ENCODE results near the gene DNAJC11. TPM values are rescaled to one million over a fixed set of nuclear protein-coding genes. Genes with fewer than 3 reads are reported as not detected.

DNAJC11 gene
- total and polyA plus RNA-seq, 4 donors = 15.5 to 31.5 (median 27.2) TPM

DNA sequence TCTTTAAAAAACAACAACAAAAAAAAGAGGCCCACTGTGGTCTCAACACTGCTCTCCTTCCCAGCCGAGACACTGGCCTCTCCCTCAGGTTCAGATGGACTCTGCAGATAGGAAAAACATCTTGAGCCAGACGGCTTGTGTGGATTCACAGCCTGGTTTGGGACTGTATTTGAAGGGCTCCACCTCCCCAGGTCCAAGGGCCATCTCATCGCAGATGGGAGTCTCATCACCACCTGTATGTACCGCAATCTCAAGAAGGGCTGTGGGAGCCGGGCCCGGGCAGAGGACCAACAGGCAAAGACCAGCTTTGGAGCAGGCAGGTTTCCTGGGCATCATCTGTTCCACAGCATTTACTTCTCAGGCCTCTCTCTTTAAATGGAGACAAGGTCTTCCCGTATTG, 111.6 kb downstream of the DNAJC11 start:
- DNase-seq (no peak), ATAC-seq (ENCODE audit: low FRiP score) (no peak)
- Histone ChIP-seq H3K9me3 (ENCODE audit: control insufficient read depth, low read length) (no peaks in the 10 kb centered on the region), H3K27ac (ENCODE audit: low read depth in 1 of 2, low read length in 2 of 2) (peak overlapping the region in 1 of 2 donors; percentile 18), H3K4me3 (ENCODE audit: low read length in 2 of 2) (no peak overlapping the region), H3K36me3 (ENCODE audit: control insufficient read depth in 1 of 2, insufficient read depth in 2 of 2, low read length in 1 of 2) (peaks cover 0 to 14% of the 10 kb centered on the region in 2 donors), H3K27me3 (ENCODE audit: control insufficient read depth in 1 of 2, insufficient read depth in 2 of 2, low read length in 1 of 2) (no peaks in the 10 kb centered on the region), H3K4me1 (ENCODE audit: control insufficient read depth in 1 of 2, insufficient read depth in 2 of 2, low read length in 2 of 2) (peaks cover 0 to 4% of the 10 kb centered on the region in 2 donors)
- WGBS, 2 donors = 91 to 93% methylated on average over 7 of the region's 7 CpGs
- intact Hi-C loops (cut with DNase I) = loop anchor here in 1 of 2 donors (5.0 kb wide), 1 partner anchor 37 kb away; no protein-coding TSS in a partner anchor

DNA sequence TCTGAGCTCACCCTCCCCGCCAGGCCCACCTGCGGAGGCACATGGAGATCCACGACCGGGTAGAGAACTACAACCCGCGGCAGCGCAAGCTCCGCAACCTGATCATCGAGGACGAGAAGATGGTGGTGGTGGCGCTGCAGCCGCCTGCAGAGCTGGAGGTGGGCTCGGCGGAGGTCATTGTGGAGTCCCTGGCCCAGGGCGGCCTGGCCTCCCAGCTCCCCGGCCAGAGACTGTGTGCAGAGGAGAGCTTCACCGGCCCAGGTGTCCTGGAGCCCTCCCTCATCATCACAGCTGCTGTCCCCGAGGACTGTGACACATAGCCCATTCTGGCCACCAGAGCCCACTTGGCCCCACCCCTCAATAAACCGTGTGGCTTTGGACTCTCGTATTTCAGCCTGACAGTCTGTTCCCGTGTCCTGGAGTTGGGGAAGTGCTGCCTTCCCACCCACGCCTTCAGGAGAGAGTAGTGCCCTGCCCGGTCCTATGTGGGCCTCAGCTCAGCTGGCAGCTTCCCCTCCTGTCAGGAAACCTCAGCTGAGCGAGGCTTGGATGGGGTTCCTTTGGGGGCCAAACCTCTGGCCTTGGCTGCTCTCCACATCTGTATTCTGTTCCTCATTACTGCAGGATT, 112.6 kb downstream of the DNAJC11 start:
- 74 to 78% methylated on average over 24 of the region's 24 CpGs for WGBS, 2 donors
- peaks cover 0 to 4% of the 10 kb centered on the region in 2 donors for H3K4me1 ChIP-seq (ENCODE audit: control insufficient read depth in 1 of 2, insufficient read depth in 2 of 2, low read length in 2 of 2)

DNA sequence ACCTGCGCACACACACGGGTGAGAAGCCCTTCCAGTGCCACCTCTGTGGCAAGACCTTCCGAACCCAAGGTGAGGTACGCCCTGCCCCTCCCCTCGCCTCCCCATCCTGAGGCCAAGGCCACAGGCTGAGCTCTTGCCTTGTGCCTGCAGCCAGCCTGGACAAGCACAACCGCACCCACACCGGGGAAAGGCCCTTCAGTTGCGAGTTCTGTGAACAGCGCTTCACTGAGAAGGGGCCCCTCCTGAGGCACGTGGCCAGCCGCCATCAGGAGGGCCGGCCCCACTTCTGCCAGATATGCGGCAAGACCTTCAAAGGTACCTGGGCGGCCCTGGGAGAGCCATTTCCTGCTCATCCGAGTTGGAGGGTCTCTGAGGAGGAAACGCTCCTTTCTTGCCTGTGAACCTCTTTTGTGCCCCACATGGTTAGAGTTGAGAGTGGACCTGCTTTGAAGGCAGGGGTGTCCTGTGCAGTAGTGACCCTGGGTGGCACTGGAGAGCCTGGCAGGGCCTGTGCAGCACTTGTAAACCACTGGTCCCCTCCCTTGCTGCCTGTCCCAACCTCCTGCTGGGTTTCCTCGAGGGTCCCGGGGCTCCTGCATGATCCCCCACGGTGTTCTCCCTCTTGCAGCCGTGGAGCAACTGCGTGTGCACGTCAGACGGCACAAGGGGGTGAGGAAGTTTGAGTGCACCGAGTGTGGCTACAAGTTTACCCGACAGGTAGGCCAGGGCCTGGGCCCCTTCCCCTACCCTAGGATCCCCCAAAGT, 113.3 kb downstream of the DNAJC11 start:
- Histone ChIP-seq H3K36me3 (ENCODE audit: control insufficient read depth in 1 of 2, insufficient read depth in 2 of 2, low read length in 1 of 2) (peaks cover 0 to 9% of the 10 kb centered on the region in 2 donors), H3K9me3 (ENCODE audit: control insufficient read depth, low read length) (no peaks in the 10 kb centered on the region), H3K4me1 (ENCODE audit: control insufficient read depth in 1 of 2, insufficient read depth in 2 of 2, low read length in 2 of 2) (peaks cover 0 to 4% of the 10 kb centered on the region in 2 donors), H3K4me3 (ENCODE audit: low read length in 2 of 2) (no peak overlapping the region), H3K27ac (ENCODE audit: low read depth in 1 of 2, low read length in 2 of 2) (no peak overlapping the region), H3K27me3 (ENCODE audit: control insufficient read depth in 1 of 2, insufficient read depth in 2 of 2, low read length in 1 of 2) (no peaks in the 10 kb centered on the region)
- WGBS, 2 donors = 86 to 87% methylated on average over 25 of the region's 25 CpGs
- ATAC-seq (ENCODE audit: low FRiP score) (no peak), DNase-seq (no peak)
- intact Hi-C loops (cut with DNase I) = no loop called here

More for the DNA sequence above, 112.6 kb downstream of the DNAJC11 start:
- ATAC-seq (ENCODE audit: low FRiP score) = no peak
- H3K9me3 ChIP-seq (ENCODE audit: control insufficient read depth, low read length) = no peaks in the 10 kb centered on the region
- intact Hi-C loops (cut with DNase I) = no loop called here
- H3K27me3 ChIP-seq (ENCODE audit: control insufficient read depth in 1 of 2, insufficient read depth in 2 of 2, low read length in 1 of 2) = no peaks in the 10 kb centered on the region
- no peak overlapping the region for H3K4me3 ChIP-seq (ENCODE audit: low read length in 2 of 2)
- no peak overlapping the region for H3K27ac ChIP-seq (ENCODE audit: low read depth in 1 of 2, low read length in 2 of 2)
- DNase-seq = no peak
- H3K36me3 ChIP-seq (ENCODE audit: control insufficient read depth in 1 of 2, insufficient read depth in 2 of 2, low read length in 1 of 2) = peaks cover 0 to 11% of the 10 kb centered on the region in 2 donors

DNA sequence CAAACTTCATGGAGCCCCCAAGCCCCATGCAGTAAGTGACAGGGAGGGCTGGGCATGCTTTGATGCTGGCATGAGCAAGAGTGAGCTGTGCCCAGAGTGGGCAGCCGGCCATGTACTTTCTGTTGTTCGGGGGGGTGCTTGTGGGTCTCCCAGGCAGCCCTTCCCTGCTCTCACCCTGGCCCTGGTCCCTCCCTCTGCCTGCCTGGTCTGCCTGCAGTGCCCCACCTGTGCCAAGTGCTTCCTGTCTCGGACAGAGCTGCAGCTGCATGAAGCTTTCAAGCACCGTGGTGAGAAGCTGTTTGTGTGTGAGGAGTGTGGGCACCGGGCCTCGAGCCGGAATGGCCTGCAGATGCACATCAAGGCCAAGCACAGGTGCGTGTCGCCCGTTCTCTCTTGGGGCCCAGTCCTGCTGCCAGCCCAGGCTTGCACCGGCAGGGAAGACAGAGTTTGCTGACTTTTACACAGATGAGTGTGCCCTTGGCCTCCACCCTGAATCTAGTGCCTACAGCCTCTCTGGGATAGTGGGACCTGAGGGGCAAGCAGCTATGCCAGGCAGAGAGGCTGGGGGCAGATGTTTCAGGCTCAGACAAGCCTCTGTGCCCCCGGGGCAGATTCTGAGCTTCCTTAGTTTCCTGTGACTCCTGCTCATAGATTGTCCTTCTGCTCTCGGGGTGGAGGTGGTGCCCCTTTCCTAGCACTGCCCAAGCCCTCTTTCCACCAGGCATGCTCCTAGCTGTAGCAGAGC, 114.2 kb downstream of the DNAJC11 start:
- H3K36me3 ChIP-seq (ENCODE audit: control insufficient read depth in 1 of 2, insufficient read depth in 2 of 2, low read length in 1 of 2) = peaks cover 0 to 2% of the 10 kb centered on the region in 2 donors
- WGBS, 2 donors = 15 to 16% methylated on average over 13 of the region's 13 CpGs
- peaks cover 0 to 4% of the 10 kb centered on the region in 2 donors for H3K4me1 ChIP-seq (ENCODE audit: control insufficient read depth in 1 of 2, insufficient read depth in 2 of 2, low read length in 2 of 2)
- no peaks in the 10 kb centered on the region for H3K27me3 ChIP-seq (ENCODE audit: control insufficient read depth in 1 of 2, insufficient read depth in 2 of 2, low read length in 1 of 2)
- H3K9me3 ChIP-seq (ENCODE audit: control insufficient read depth, low read length) = no peaks in the 10 kb centered on the region
- no peak overlapping the region for H3K4me3 ChIP-seq (ENCODE audit: low read length in 2 of 2)
- ATAC-seq (ENCODE audit: low FRiP score) (peak; percentile 49), DNase-seq (peak; percentile 70 to 87)
- intact Hi-C loops (cut with DNase I) = no loop called here
- H3K27ac ChIP-seq (ENCODE audit: low read depth in 1 of 2, low read length in 2 of 2) = peak overlapping the region in 1 of 2 donors; percentile 7

DNA sequence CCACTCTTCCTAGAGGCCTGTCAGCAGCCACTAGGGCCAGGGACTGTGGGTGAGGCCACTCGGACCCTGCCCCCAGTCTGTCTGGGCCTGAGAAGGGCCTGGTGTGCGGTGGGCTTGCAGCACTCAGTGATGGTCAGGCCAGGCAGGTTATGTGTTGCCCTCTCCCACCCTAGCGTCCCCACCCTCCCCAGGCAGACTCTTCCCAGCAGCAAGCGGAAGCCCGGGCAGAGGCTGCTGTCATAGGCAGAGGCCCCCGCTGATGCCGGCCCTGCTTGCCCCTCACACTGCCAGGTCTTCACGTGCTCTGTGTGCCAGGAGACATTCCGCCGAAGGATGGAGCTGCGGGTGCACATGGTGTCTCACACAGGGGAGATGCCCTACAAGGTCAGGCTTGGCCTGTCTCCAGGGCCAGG, 115.2 kb downstream of the DNAJC11 start:
- intact Hi-C loops (cut with DNase I) = no loop called here
- no peak for DNase-seq
- H3K27me3 ChIP-seq (ENCODE audit: control insufficient read depth in 1 of 2, insufficient read depth in 2 of 2, low read length in 1 of 2) = no peaks in the 10 kb centered on the region
- H3K4me1 ChIP-seq (ENCODE audit: control insufficient read depth in 1 of 2, insufficient read depth in 2 of 2, low read length in 2 of 2) = peaks cover 0 to 4% of the 10 kb centered on the region in 2 donors
- H3K36me3 ChIP-seq (ENCODE audit: control insufficient read depth in 1 of 2, insufficient read depth in 2 of 2, low read length in 1 of 2) = peaks cover 0 to 2% of the 10 kb centered on the region in 2 donors
- 67 to 71% methylated on average over 11 of the region's 11 CpGs for WGBS, 2 donors
- H3K9me3 ChIP-seq (ENCODE audit: control insufficient read depth, low read length) = no peaks in the 10 kb centered on the region
- H3K4me3 ChIP-seq (ENCODE audit: low read length in 2 of 2) = no peak overlapping the region
- H3K27ac ChIP-seq (ENCODE audit: low read depth in 1 of 2, low read length in 2 of 2) = peak overlapping the region in 1 of 2 donors; percentile 11
- ATAC-seq (ENCODE audit: low FRiP score) = no peak

DNA sequence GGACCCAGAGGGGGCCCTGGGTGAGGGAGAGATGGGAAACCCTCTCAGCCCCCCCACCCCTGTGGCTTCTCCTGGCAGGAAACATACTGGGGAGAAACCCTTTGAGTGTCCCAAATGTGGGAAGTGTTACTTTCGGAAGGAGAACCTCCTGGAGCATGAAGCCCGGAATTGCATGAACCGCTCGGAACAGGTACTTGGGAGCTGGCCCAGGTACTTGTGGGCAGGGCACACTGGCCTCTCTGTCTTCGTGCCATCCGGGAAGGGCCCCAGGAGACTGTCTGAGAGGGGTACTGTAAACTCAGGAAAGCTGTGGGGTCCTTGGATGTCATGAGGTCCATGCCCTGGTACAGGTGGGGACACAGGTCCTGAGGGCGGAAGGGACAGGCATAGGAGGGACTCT, 115.8 kb downstream of the DNAJC11 start:
- DNase-seq (no peak), ATAC-seq (ENCODE audit: low FRiP score) (no peak)
- no peaks in the 10 kb centered on the region for H3K9me3 ChIP-seq (ENCODE audit: control insufficient read depth, low read length)
- intact Hi-C loops (cut with DNase I) = no loop called here
- WGBS, 2 donors = 84 to 89% methylated on average over 7 of the region's 7 CpGs
- peaks cover 0 to 4% of the 10 kb centered on the region in 2 donors for H3K4me1 ChIP-seq (ENCODE audit: control insufficient read depth in 1 of 2, insufficient read depth in 2 of 2, low read length in 2 of 2)
- no peaks in the 10 kb centered on the region for H3K27me3 ChIP-seq (ENCODE audit: control insufficient read depth in 1 of 2, insufficient read depth in 2 of 2, low read length in 1 of 2)
- H3K4me3 ChIP-seq (ENCODE audit: low read length in 2 of 2) = no peak overlapping the region
- no peak overlapping the region for H3K27ac ChIP-seq (ENCODE audit: low read depth in 1 of 2, low read length in 2 of 2)
- H3K36me3 ChIP-seq (ENCODE audit: control insufficient read depth in 1 of 2, insufficient read depth in 2 of 2, low read length in 1 of 2) = peaks cover 0 to 2% of the 10 kb centered on the region in 2 donors

DNA sequence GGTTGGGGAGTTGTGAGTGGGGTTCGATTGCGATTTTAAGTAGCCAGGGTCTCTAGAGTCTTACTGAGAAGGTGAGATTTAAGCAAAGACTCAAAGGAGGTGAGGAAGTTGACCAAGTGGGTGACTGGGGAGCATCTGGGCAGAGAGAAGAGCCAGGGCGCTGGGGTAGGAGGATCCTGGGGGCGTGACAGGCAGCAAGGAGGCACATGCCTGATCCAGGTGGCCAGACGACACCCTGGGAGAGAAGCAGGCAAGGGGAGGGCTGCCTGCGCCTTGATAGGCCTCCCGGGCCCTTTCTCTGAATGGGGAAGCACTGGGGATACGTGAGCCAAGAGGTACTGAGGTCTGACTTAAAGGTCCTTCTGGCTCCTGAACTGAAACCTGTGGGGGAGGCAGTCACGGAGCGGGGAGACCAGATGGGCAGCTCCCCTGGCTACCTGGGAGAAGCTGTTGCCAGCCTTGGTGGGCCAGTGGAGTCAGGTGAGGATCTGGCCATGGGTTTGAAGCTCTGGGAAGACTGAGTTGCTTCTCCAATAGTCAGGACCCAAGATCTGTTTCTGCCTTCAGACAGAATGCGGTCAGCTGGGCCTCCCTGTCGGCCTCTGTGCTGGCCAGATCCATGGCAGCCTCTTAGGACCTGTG, 116.4 kb downstream of the DNAJC11 start:
- intact Hi-C loops (cut with DNase I) = no loop called here
- H3K4me3 ChIP-seq (ENCODE audit: low read length in 2 of 2) = no peak overlapping the region
- WGBS, 2 donors = 87 to 90% methylated on average over 12 of the region's 12 CpGs
- no peak overlapping the region for H3K27ac ChIP-seq (ENCODE audit: low read depth in 1 of 2, low read length in 2 of 2)
- H3K4me1 ChIP-seq (ENCODE audit: control insufficient read depth in 1 of 2, insufficient read depth in 2 of 2, low read length in 2 of 2) = peaks cover 0 to 3% of the 10 kb centered on the region in 2 donors
- no peak for ATAC-seq (ENCODE audit: low FRiP score)
- DNase-seq = no peak
- no peaks in the 10 kb centered on the region for H3K27me3 ChIP-seq (ENCODE audit: control insufficient read depth in 1 of 2, insufficient read depth in 2 of 2, low read length in 1 of 2)
- no peaks in the 10 kb centered on the region for H3K9me3 ChIP-seq (ENCODE audit: control insufficient read depth, low read length)
- H3K36me3 ChIP-seq (ENCODE audit: control insufficient read depth in 1 of 2, insufficient read depth in 2 of 2, low read length in 1 of 2) = peaks cover 0 to 2% of the 10 kb centered on the region in 2 donors
